ENCODE results near the gene HNF1A.

HNF1A gene

GRCh38 chr12:120990487-120991055 lies 12.2 kb downstream of the HNF1A start:
- no peak for DNase-seq

GRCh38 chr12:120991965-120992364 lies 13.6 kb downstream of the HNF1A start:
- no peak for DNase-seq

GRCh38 chr12:120992989-120993388 lies 14.6 kb downstream of the HNF1A start:
- no peak for DNase-seq

- DNase-seq: no peak
These were observed 15.2 kb downstream of the HNF1A start for GRCh38 chr12:120993496-120993895.

GRCh38 chr12:120994059-120994458 lies 15.7 kb downstream of the HNF1A start:
- DNase-seq: no peak

GRCh38 chr12:120994589-120995337 lies 16.4 kb downstream of the HNF1A start:
- no peak for DNase-seq

GRCh38 chr12:120996133-120996746 lies 17.9 kb downstream of the HNF1A start:
- no peak for DNase-seq

GRCh38 chr12:120997448-120997847 lies 19.1 kb downstream of the HNF1A start:
- DNase-seq: no peak

GRCh38 chr12:120998435-120998834 lies 20.1 kb downstream of the HNF1A start:
- DNase-seq: no peak

- DNase-seq: no peak
These were observed 21.1 kb downstream of the HNF1A start for GRCh38 chr12:120999191-121000120.

- no peak for DNase-seq
These were observed 22.2 kb downstream of the HNF1A start for GRCh38 chr12:121000530-121000929.

- DNase-seq: no peak
These were observed 22.7 kb downstream of the HNF1A start for GRCh38 chr12:121001060-121001459.

- no peak for DNase-seq
These were observed 23.6 kb downstream of the HNF1A start for GRCh38 chr12:121001841-121002483.

GRCh38 chr12:121003650-121004049 lies 25.3 kb downstream of the HNF1A start:
- DNase-seq: peak; percentile 55

- no peak for DNase-seq
These were observed 26.0 kb downstream of the HNF1A start for GRCh38 chr12:121004253-121004815.

GRCh38 chr12:121005346-121005815 lies 27.0 kb downstream of the HNF1A start:
- peak; percentile 74 for DNase-seq

GRCh38 chr12:121008347-121009098 lies 30.2 kb downstream of the HNF1A start:
- no peak for DNase-seq

- DNase-seq: peak; percentile 53
These were observed 31.4 kb downstream of the HNF1A start for GRCh38 chr12:121009741-121010140.

GRCh38 chr12:121010860-121011259 lies 32.5 kb downstream of the HNF1A start:
- DNase-seq: no peak

GRCh38 chr12:121011820-121012219 lies 33.5 kb downstream of the HNF1A start:
- no peak for DNase-seq

- peak; percentile 34 for DNase-seq
These were observed 35.4 kb downstream of the HNF1A start for GRCh38 chr12:121013715-121014114.

All from hematopoietic multipotent progenitor cell treated with erythropoietin and hydrocortisone succinate and interleukin-3 and kit ligand, for 4 days (in vitro differentiated cells).